Skin epidermis (tissue), 12 donors: ENCODE data around the gene COL23A1.
"Not testable (repeated sequence)": the region's sequence is repeated elsewhere in the genome, so short reads cannot be mapped to it uniquely, and the experiment has no call there.

Experiments used
- H3K27ac ChIP-seq, 21 experiments: fragments of 200-600 bp; sonication (generic) in 11 of 21; one replicate each; pipeline ENCODE4 v1.5.0; 2020; ENCODE audit warnings: mild to moderate bottlenecking in 3 of 21, inconsistent platforms in 2 of 21, moderate library complexity in 2 of 21
- H3K4me3 ChIP-seq, 7 experiments: fragments of 200-600 bp; sonication (generic) in 2 of 7; one replicate each; pipeline ENCODE4 v1.5.0; 2020; ENCODE audit warnings: inconsistent platforms in 2 of 7, mild to moderate bottlenecking in 2 of 7, moderate library complexity in 1 of 7

COL23A1 gene

DNA sequence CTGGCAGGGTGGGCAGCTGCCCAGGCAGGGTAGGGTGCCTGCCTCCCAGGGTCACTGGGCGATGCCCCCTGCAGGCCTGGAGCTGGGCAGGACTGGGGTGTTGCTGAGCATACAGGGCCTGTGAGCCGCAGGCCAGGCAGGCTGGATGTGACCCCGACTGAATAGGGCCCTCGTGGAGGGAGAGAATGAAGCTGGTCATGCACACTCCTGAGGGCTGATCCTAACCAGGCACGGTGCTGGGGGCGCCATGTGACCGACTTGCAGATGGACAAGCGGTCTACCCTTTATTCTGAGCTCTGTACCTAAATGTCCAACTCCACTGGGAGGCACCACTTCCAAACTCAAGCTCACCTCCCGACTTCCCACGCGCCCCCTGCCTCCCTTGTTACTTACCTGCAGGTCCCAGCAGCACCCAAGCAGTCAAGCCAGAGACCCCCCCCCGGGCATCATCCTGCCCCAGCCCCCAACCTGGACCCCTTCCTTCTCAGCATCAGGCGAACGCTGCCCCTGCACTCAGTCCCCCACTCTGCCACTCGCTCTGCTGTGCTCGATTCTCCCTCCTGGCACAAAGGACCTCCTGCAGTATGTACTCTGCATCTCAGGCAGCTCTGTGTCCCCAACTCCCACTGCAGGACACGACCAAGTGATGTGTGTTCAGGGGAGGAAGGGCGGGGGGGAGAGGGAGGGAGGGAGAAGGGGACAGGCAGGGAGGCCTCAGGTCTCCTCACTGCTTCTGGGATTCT is 280.8 kb downstream of the COL23A1 start:
- H3K27ac ChIP-seq = no peak overlapping the region
- H3K4me3 ChIP-seq = no peak overlapping the region

DNA sequence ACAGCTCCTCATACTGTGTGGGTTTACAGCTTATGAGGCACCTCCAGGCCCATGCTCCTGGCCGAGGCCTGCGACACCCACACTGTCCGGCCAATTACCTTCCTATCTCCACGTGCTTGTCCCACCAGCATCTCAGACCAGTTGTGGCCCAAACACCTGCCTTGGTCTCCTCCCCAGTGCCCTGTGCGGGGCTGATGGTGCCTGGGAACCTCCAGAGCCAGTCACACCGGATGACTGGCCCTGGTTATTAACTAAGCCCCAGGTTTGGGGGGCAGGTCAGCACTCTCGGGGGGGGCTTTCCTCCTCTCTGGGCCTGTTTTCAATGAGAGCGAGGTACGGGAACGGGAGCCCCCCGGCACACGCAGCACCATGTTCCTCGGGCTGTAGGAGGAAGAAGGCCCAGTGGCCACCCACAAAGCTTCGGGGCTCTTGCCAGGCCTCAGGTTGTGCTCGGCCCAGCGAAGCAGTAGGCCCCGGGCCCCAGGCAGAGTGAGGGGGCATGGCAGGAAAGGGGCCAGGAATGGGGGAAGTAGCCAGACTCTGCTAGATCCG is 281.6 kb downstream of the COL23A1 start:
- Histone ChIP-seq H3K4me3 (no peak overlapping the region), H3K27ac (no peak overlapping the region)

DNA sequence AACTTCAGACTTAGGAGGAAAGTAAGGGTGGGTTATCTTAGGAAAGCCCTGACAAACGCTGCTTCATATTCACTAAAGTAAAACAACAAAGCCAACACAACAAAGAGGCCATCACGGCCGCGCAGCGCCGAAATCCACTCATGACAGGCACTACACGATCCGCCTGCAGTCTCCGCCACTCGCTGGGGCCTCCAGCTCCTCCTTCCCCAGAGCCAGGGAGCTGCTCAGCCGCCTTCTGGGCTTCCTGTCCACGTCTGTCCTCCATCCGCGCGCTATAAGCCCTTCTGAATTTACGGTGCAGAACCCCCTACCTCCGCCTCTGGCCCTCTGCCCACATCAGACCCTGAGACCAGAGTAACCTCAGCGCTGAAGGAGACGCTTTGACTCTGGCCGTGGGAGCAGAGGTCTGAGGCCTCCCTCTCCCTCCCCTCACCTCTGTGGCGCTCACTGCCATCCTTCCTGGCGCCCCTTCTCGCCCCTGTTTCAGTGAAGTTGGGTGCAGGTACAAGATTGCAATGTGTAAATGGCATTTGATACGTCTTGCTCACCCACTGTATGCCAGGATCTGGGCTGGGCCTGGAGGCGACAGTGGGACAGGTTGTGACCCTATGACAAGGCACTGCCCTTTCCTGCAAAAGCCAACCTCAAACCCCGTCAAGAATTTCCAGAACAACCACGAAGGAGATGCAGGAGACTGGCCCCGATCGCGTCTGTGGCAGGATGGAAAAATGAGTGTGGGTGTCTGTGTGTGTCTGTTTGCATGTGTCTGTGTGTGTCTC is 282.7 kb downstream of the COL23A1 start:
- H3K4me3 ChIP-seq = no peak overlapping the region
- H3K27ac ChIP-seq = no peak overlapping the region

- Histone ChIP-seq H3K27ac (no peak overlapping the region), H3K4me3 (no peak overlapping the region)
These were observed 283.6 kb downstream of the COL23A1 start for GRCh38 chr5:178306430-178307225.

GRCh38 chr5:178305801-178306200 is 284.4 kb downstream of the COL23A1 start:
- no peak overlapping the region for H3K4me3 ChIP-seq
- no peak overlapping the region for H3K27ac ChIP-seq

- H3K27ac ChIP-seq = peak overlapping the region in 1 of 21 experiments; percentile 14
- H3K4me3 ChIP-seq = no peak overlapping the region
These were observed 285.2 kb downstream of the COL23A1 start for GRCh38 chr5:178304761-178305645.

DNA sequence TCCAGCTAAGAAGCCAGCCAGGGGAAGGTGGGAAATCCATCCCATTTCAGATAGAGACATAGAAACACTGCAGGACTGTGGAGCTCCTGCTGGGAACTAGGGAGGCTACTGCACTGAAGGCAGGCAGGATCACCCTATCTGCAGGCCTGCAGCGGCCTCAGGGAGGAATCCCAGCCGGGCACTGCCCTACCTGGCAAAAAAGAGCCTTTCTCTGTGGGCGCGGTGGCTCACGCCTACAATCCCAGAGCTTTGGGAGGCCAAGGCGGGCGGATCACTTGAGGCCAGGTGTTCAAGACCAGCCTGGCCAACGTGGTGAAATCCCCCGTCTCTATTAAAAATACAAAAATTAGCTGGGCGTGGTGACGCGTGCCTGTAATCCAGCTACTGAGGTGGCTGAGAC is 286.2 kb downstream of the COL23A1 start:
- H3K4me3 ChIP-seq = no peak overlapping the region
- no peak overlapping the region for H3K27ac ChIP-seq

DNA sequence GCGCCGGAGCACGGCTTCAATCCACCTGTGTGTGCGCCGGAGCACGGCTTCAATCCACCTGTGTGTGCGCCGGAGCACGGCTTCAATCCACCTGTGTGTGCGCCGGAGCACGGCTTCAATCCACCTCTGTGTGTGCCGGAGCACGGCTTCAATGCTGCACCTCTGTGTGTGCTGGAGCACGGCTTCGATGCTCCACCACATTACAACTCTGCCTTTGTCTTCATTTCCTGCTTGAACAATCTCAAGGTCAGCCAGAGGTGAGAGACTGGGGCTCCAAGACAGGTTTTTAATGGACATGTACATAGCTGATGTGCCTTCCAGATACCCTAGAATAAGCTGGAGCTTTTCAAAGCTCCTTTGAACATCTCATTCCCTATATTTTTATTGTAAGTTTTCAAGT is 287.9 kb downstream of the COL23A1 start:
- not testable (repeated sequence) for H3K4me3 ChIP-seq, H3K27ac ChIP-seq

DNA sequence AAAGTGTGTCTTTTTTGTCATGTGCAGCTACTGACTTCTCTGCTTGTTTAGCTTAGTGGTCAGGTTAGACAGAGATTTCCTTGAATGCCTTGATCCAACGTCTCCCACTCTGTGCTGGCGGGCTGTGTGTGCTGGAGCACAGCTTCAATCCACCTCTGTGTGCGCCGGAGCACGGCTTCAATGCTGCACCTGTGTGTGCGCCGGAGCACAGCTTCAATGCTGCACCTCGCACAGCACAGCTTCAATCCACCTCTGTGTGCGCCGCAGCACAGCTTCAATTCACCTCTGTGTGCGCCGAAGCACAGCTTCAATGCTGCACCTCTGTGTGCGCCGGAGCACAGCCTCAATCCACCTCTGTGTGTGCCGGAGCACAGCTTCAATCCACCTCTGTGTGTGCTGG is 288.6 kb downstream of the COL23A1 start:
- H3K4me3 ChIP-seq = no peak overlapping the region
- no peak overlapping the region for H3K27ac ChIP-seq

DNA sequence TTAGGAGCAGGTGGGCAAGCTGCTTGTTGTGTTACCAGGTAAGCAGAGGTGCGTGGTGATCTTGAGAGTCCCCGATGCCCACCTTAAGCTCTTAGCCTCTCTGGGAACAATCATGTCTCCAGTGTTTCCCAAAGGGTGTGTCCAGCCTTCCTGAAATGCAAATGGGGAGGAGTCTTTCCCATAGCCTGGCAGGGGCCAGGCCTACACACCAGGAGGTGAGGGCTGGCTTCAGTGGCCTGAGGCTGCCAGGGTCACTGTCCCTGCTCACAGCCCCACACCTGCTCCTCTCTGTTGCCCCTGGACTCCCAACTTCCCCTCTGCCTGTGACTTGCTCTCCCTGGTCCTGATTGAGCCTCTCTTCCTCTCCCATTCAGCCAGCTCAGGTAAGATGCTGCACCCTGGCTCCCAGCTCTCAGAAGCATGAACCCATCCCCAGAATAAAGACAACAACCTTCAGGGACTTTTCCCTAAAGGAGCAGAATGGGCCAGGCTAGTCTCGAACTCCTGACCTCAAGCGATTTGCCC is 291.8 kb downstream of the COL23A1 start:
- Histone ChIP-seq H3K4me3 (no peak overlapping the region), H3K27ac (no peak overlapping the region)

DNA sequence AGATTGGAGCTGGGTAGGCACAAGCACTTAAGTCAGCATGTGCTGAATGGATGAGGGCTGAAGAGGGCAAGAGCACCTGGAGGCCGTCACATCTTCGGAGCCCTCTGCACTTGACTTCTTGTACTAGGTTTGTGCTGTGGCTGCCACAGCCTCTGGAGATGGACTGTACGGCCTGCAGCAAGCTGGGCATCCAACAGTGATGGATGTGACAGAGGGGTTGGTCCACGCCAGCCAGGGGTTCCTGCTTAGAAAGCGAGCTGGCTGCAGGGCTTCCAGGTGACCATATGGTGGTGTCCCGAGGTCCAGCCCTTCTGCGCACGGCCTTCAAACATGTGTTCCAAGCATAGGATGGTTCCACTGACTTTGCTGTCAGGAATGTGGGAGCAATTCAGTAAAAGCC is 292.4 kb downstream of the COL23A1 start:
- no peak overlapping the region for H3K27ac ChIP-seq

GRCh38 chr5:178296066-178296465 is 294.1 kb downstream of the COL23A1 start:
- Histone ChIP-seq H3K4me3 (no peak overlapping the region), H3K27ac (no peak overlapping the region)

More for the DNA sequence above, 292.4 kb downstream of the COL23A1 start:
- no peak overlapping the region for H3K4me3 ChIP-seq

- Histone ChIP-seq H3K4me3 (no peak overlapping the region), H3K27ac (no peak overlapping the region)
These were observed 294.6 kb downstream of the COL23A1 start for GRCh38 chr5:178295589-178295988.

- Histone ChIP-seq H3K4me3 (no peak overlapping the region), H3K27ac (no peak overlapping the region)
These were observed 296.4 kb downstream of the COL23A1 start for GRCh38 chr5:178293815-178294214.

GRCh38 chr5:178293400-178293799 is 296.8 kb downstream of the COL23A1 start:
- Histone ChIP-seq H3K27ac (no peak overlapping the region), H3K4me3 (no peak overlapping the region)

DNA sequence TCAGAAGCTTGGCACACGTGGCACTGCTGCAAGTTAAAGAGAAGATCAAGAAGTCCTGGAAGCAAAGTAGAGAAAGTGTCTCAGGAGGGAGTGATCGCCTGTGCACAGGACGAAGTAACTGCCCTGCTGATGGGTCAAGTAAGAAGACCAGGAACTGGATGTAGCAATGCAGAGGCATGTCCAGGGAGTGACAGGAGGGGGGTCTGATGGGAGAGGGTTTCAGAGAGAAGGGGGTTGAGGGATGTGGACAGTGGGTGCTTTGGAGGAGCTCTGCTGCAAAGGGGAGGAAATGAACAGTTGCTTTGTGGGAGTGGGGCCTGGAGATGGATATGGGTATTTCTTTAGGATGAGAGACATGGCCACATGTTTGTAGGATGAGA is 297.4 kb downstream of the COL23A1 start:
- Histone ChIP-seq H3K4me3 (no peak overlapping the region), H3K27ac (no peak overlapping the region)

DNA sequence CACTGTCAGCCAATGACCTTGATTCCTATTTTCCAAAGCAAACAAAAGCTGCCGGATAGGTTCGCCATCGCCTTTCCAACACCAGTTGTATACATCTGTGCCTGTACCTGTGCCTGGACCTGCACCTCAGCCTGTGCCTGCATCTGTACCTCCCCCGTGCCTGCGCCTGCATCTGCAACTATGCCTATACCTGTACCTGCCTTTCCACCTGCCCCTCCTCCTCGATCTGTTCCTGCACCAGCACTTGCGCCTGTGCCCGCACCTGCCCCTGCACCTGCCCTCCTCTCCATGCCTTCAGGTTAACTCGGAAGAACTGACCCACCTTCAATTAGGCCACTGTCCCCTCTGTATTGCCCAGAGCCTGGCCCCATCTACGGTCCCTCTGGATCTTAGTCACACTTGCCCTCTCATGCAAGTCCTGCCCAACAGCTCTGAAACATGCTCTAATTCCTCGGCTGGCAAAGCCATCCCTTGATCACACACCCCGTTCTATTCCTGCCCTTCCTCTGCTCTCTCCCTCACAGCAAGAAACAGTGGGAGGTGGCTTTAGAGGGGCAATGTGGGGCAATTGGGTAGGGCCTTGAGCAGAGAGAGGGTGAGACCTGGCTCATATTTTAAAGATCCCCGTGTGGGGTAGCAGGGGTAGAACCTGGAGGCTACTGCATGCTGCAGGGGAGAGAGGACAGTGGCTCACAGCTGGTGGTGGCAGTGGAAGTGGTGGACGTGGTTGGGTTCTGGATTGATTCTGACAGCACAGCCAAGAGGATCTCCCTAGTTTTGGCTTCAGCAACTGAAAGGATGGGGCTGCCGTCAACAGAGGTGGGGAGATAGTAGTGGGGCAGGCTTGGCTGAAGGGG is 298.0 kb downstream of the COL23A1 start:
- no peak overlapping the region for H3K27ac ChIP-seq
- no peak overlapping the region for H3K4me3 ChIP-seq

DNA sequence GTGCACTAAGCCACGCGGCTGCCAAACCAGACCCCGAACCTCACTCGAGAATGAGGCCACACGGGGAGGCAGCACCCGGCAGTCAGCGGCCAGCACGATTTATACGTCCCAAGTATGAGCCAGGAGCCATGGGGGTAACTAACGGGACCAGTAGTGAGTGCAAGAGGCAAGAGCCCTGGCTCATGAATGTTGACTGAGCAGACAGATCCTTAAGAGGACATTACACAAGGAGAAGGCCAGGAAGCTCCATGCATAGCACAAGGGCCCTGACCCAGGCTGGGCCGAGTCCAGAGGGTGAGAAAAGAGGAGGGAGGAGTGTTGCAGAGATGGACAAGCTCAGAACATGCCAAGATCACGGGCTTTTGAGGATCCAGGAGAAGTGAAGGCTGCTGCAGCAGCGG is 299.0 kb downstream of the COL23A1 start:
- no peak overlapping the region for H3K4me3 ChIP-seq
- no peak overlapping the region for H3K27ac ChIP-seq
